NCI-H446 (cell line): Measurements from ENCODE around the gene ATXN7L2.
A peak's percentile ranks its signal among the peaks of the same experiment; 100 is the strongest.

Experiments
- DNase-seq, 2 experiments: peaks; one replicate each; lab custom pipeline; 2025; lab: John Stamatoyannopoulos, UW

The ATXN7L2 gene

DNA sequence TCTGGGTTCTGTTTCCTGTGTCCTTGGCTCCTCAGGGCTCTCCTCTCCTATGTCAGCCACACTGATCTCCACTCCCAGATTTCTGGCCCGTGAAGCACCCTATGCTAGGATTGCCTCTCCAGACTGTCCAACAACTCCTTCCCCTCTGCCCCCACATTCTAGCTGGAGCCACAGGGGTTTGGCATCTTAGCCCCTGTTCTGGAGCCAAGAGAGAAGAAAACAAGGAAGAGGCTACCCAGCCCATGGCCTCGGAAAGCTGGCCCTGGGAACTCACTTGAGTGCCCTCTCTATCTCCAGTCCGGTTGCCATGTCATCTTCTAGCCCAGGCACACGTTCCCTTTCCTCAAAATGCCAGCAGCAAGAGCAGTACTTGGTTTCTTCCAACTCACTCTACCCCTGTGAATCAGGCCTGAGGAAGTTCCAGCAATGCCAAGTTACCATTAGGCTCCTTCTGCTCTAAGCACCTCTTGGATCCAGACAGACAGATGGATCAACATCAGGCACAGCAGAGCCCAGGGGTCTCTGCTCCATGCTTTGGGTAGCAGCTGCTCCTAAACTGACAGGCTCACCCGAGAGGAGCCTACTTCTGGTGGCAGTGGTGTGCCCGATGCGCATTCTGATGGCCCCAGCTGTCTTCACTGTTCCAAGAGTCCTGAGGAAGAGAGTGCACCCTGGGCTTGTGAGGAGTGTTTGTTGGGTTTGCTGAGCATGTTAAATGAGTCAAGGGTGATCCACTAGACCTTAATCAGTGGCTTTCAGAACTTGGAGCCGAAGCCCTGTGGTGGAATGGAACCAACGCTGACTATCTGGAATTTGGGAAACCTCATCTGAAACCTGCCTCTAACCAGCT is 44.4 kb downstream of the ATXN7L2 start:
- DNase-seq: peak in 1 of 2 experiments; percentile 70

GRCh38 chr1:109528712-109529111 is 45.0 kb downstream of the ATXN7L2 start:
- no peak for DNase-seq

- DNase-seq: peak in 1 of 2 experiments; percentile 62
These were observed 46.3 kb downstream of the ATXN7L2 start for GRCh38 chr1:109529881-109530456.

DNA sequence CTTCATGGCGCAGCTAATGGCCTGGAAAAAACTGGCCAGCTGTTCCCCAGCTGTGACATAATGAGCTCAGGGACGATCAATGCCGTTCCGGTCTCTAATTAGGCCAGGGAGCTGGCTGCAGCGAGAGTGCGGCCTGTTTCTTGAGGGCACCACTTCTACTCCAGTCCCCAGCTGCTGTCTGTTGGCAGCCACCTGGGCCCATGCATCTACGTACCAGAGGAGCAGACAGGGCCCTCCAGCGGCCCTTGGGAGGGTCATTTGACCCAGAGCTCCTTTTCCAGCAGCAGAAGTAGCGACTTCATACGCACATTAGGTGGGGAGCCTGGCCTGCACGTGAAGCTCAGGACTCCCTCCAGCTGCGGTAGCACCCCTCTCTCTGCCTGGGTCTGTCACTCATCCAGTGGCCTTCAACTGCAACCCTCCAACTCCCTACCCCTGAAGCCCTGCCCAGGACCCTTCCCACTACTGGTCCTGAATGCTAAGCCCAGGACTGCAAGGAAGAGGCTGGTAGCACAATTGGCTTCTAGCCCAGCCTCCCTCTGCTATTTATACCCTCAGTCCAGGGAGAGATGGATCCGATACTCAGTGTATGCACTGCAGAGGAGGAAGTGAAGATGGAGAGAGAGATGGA is 46.9 kb downstream of the ATXN7L2 start:
- peak; percentile 69 to 84 for DNase-seq

- no peak for DNase-seq
These were observed 47.7 kb downstream of the ATXN7L2 start for GRCh38 chr1:109531380-109531779.

DNA sequence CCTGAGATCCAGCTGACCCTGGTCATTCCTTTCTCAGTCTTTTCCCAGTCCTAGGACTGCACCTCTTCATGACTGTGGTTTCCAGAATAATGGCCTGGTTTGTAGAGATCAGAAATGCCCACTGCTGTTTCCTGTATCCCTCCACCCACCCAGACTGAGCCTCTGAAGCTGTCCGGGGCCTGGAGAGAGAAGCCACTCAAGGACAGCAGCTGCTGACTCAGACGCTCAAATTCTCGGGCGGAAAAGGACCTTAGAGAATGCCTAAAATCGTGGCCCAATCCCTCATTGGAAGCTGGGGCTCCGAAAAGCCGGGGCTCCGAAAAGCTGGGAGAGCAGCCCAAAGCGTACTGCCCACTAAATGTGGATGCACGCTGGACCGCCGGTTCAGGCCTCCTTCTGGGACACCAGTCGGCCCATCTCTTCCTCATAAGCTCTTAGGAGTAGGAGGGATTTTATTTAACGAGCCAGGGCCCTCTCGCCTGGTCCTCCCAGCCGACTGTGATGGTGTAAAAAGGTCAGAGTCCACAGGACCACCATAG is 48.2 kb downstream of the ATXN7L2 start:
- no peak for DNase-seq

- DNase-seq: peak; percentile 78 to 85
These were observed 48.8 kb downstream of the ATXN7L2 start for GRCh38 chr1:109532365-109533136.

DNA sequence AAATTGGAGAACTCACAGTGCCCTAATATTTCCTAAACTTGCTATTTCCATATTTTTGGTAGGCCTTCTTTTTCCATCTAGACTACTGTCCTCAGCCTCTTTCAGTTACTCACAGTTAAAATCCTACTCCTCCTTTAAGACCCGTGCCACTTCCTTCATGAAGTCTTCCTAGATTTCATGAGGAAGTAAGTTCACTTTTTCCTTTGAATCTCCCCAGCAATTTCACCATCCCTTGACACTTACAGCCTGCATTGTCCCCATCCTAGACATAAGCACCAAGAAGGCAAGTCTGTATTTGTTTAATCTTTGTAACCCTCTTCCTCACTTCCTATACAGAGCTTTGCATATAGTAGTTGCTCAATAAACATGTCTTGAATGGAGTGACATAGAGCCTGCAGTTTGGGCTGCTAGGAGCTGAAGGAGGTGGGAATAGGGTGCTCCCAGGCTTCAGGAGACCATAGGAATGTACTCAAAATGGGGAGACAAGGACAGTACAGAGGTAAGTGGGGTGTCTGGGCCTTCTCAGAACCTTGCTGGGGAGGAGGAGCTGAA is 50.7 kb downstream of the ATXN7L2 start:
- DNase-seq: no peak

GRCh38 chr1:109535481-109535880 is 51.8 kb downstream of the ATXN7L2 start:
- DNase-seq: no peak

- DNase-seq: peak; percentile 41 to 71
These were observed 52.3 kb downstream of the ATXN7L2 start for GRCh38 chr1:109535971-109536491.

GRCh38 chr1:109537450-109538178 is 53.9 kb downstream of the ATXN7L2 start:
- DNase-seq: no peak

GRCh38 chr1:109538827-109539555 is 55.3 kb downstream of the ATXN7L2 start:
- DNase-seq: no peak

- DNase-seq: no peak
These were observed 56.0 kb downstream of the ATXN7L2 start, which contains the start of gene GPR61 for GRCh38 chr1:109539676-109540075. Gene GPR61, plus strand, starts transcription at chr1:109539872. Its CDS starts 3,151 bp downstream, at chr1:109543023.

- DNase-seq: no peak
These were observed 57.4 kb downstream of the ATXN7L2 start for GRCh38 chr1:109541102-109541501.
